A673 (cell line): ENCODE data around the gene IQCH.

Experiments
- EZH2 ChIP-seq: fragments of 200-600 bp; sonication (generic); IDR thresholded peaks from 2 replicates; pipeline ENCODE4 v1.6.1; 2017; ENCODE audit warnings: borderline replicate concordance, low read depth, mild to moderate bottlenecking, mixed read lengths, antibody characterized with exemption, low read length; ENCODE audit not compliant: poor library complexity, severe bottlenecking
- TF ChIP-seq, protein P1 (sequence below): fragments of 300-800, 200-600 bp; sonication (generic); conservative IDR thresholded peaks from 2 replicates; pipeline ENCODE4 v1.5.1; 2017; ENCODE audit warnings: low read depth, mild to moderate bottlenecking, antibody characterized with exemption, low read length, moderate library complexity, mixed read lengths

DNA sequence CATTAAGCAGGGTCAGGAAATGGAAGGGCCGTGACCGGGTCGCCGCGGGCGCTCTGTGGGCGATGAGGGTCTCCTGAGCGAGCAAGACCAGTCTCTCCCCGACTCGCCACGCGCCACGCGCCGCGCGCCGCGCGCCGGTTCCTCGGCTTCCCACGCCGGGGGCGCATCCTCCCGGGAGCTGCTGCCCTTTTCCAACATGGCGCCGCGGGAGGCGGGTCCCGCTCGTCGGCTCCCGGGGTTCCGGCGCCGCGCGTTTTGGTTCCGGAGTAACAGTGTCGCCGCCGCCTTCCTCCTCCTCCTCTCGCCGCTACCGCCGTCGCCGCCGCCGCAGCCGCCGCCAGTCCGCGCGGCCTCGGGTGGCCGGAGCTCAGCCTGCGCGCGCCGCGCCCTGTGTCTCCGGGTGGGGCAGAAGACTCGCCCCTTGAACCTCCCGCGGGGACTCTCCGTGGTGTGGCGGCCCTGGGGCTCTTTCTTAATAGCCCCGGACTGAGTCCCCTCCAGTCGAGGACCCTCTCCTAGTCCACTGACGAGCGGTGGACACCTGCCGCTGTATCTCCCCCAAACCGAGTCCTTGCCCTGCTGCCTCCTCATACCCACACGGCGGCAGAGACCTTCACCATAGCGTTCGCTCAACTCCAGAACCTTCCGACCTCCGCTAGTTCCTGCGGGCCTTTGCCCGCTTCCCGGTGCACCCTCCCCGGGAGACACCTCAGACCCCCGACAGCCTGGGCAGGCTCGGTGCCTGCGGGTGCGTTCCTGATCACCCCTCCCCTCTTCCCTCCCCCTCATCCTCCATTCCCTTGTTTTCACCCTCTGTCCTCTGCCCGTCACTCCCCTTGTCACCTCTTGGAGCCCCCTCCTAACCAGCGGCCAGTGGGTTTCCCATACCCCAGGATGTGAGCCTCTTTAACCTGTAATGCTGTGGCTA lies 288.1 kb downstream of the IQCH start, which contains the start of gene MAP2K5:
- TF ChIP-seq, protein P1, sequence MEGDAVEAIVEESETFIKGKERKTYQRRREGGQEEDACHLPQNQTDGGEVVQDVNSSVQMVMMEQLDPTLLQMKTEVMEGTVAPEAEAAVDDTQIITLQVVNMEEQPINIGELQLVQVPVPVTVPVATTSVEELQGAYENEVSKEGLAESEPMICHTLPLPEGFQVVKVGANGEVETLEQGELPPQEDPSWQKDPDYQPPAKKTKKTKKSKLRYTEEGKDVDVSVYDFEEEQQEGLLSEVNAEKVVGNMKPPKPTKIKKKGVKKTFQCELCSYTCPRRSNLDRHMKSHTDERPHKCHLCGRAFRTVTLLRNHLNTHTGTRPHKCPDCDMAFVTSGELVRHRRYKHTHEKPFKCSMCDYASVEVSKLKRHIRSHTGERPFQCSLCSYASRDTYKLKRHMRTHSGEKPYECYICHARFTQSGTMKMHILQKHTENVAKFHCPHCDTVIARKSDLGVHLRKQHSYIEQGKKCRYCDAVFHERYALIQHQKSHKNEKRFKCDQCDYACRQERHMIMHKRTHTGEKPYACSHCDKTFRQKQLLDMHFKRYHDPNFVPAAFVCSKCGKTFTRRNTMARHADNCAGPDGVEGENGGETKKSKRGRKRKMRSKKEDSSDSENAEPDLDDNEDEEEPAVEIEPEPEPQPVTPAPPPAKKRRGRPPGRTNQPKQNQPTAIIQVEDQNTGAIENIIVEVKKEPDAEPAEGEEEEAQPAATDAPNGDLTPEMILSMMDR, result no peak
- no peak for TF ChIP-seq EZH2
